Astrocyte (in vitro differentiated cells and primary cell): ENCODE measurements around the gene PSMB3.

Source experiments
- CTCF ChIP-seq: IDR thresholded peaks from 2 replicates; pipeline ENCODE4 v1.5.1; 2011; ENCODE audit warnings: low read depth, mild to moderate bottlenecking, inconsistent platforms, low read length, moderate library complexity; ENCODE audit not compliant: insufficient read depth
- EZH2 ChIP-seq: IDR thresholded peaks from 2 replicates; pipeline ENCODE4 v1.6.1; 2012; ENCODE audit warnings: mild to moderate bottlenecking, low read length, inconsistent platforms; ENCODE audit not compliant: insufficient read depth

GRCh38 chr17:38783227-38783626 is 30.7 kb downstream of the PSMB3 start:
- TF ChIP-seq CTCF (no peak), EZH2 (no peak)
